Pancreas (tissue), 10 donors: Measurements from ENCODE around the gene NDST1. TPM values are rescaled to one million over a fixed set of nuclear protein-coding genes. Genes with fewer than 3 reads are reported as not detected.

ENCODE experiments used
- ATAC-seq, 4 donors: fragments of 200-7000 bp; cut with Tn5 transposase; one replicate each; pipeline versions ENCODE4 v1.8.0 to v1.9.1; 2020; ENCODE audit warnings: mild to moderate bottlenecking in 4 of 4, moderate library complexity in 4 of 4
- DNase-seq, 6 donors: peaks; one replicate each; pipeline ENCODE4 v3.0.0-alpha.2; 2020
- FAIRE-seq: peaks from 2 replicates; lab custom pipeline; 2012; peaks lifted over from hg19 to GRCh38; lab: Jason Lieb, UNC
- H3K27ac ChIP-seq, 4 donors: fragments of 200-600 bp; sonication (generic); 1 replicate in 3 of 4; 2 replicates in 1 of 4; pipeline versions ENCODE4 v1.5.0 to v1.8.0; 2020
- H3K27me3 ChIP-seq, 4 donors: fragments of 200-600 bp; one replicate each; pipeline ENCODE4 v1.8.0; 2021
- H3K36me3 ChIP-seq, 3 donors: fragments of 200-600 bp; sonication (generic) in 1 of 3; one replicate each; pipeline versions ENCODE4 v1.5.0 to v1.8.0; 2020 to 2021
- H3K4me1 ChIP-seq, 3 donors: fragments of 200-600 bp; one replicate each; pipeline ENCODE4 v1.8.0; 2021
- H3K4me3 ChIP-seq, 4 donors: fragments of 200-600 bp; sonication (generic) in 2 of 4; one replicate each; pipeline versions ENCODE4 v1.5.0 to v1.8.0; 2020 to 2021
- H3K9me3 ChIP-seq, 4 donors: fragments of 200-600 bp; one replicate each; pipeline ENCODE4 v1.8.0; 2021
- CTCF ChIP-seq, 4 donors: fragments of 200-600 bp; sonication (generic) in 3 of 4; IDR thresholded peaks; one replicate each; pipeline versions ENCODE4 v1.5.0 to v1.8.0; 2021; ENCODE audit warnings: antibody characterized with exemption in 4 of 4
- WGBS, 2 donors: extraction: QIAGEN DNeasy Blood & Tissue Kit; methylation state at CpG; one replicate each; pipeline ENCODE4 v1.1.7; 2013; 5-methylcytosine and 5-hydroxymethylcytosine counted together
- intact Hi-C, 3 donors: fragments of 100-400 bp; cut with DNase I; formaldehyde crosslinking; loops; one replicate each; pipeline versions ENCODE4 v1.11.1 to v1.14.2; 2022
- polyA plus RNA-seq, 2 donors: library from polyadenylated mRNA; stranded (reverse); fragments of 200-250 nt; gene quantifications; one replicate each; pipeline ENCODE4 v1.2.3, GENCODE V29; 2013
- total RNA-seq, 6 donors: library from RNA; stranded (reverse); fragmentation: NEBNext Ultra II Directional in 4 of 6; extraction: Animal tissue kit (Norgen Biotek cat#: 25700) in 4 of 6; gene quantifications; one replicate each; pipeline versions ENCODE4 v1.2.1 to v1.2.4, GENCODE V29; 2021 to 2023
- donor health status: healthy with polysubstance abuse.
- donor health status: DM: no; HTN: no; CAD: no; lungs with moderate emphysema.
- donor health status: DM: no; HTN: no; CAD: no.
- donor health status: control.
- donor health status: control.
- donor health status: Bipolar disorder and iron deficiency.
- donor health status: DM: yes; HTN: yes; CAD: no.
- donor health status: DM: no; HTN: no; CAD: no.
- donor health status: DM: no; HTN: no; CAD: no.
- donor health status: DM: yes; HTN: yes; CAD: no.

Gene NDST1
- total and polyA plus RNA-seq, 8 donors = 9.9 to 57.2 (median 39.8) TPM

DNA sequence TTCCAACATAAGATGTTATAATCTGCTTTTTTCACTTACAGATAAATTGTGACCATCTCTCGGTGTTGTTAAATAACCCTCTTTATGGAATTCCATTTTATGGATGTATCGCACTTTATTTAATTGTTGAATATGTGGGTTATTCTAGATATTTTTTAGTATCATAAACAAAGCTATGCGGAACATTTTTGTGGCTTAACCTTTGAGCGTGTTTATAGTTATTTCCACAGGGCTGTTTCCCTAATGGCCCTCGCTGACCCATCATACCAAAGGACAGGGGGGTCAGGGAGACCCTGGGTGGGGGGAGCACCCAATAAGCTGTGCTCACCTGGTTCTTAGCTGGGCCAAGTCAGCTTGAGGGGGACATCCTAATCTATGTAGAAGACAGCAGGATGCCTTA is 65.3 kb downstream of the NDST1 start:
- no peak for TF ChIP-seq CTCF (IDR thresholded peaks at IDR 0.05)

GRCh38 chr5:150573867-150574817 is 66.2 kb downstream of the NDST1 start:
- 86% methylated on average over 18 of the region's 18 CpGs for WGBS, 2 donors
- no peak for DNase-seq
- Histone ChIP-seq H3K4me1 (no peaks in the 10 kb centered on the region), H3K27ac (no peak overlapping the region), H3K9me3 (no peaks in the 10 kb centered on the region), H3K27me3 (no peaks in the 10 kb centered on the region), H3K4me3 (no peak overlapping the region), H3K36me3 (no peaks in the 10 kb centered on the region)
- intact Hi-C loops = no loop called here
- TF ChIP-seq CTCF (IDR thresholded peaks at IDR 0.05) = no peak
- ATAC-seq = no peak
- no peak for FAIRE-seq

More for the DNA sequence above, 65.3 kb downstream of the NDST1 start:
- DNase-seq (no peak), FAIRE-seq (no peak), ATAC-seq (no peak)
- H3K27me3 ChIP-seq = no peaks in the 10 kb centered on the region
- 90 to 94% methylated on average over 5 of the region's 5 CpGs for WGBS, 2 donors
- H3K36me3 ChIP-seq = no peaks in the 10 kb centered on the region
- intact Hi-C loops = no loop called here
- no peak overlapping the region for H3K27ac ChIP-seq
- H3K9me3 ChIP-seq = no peaks in the 10 kb centered on the region
- no peak overlapping the region for H3K4me3 ChIP-seq
- H3K4me1 ChIP-seq = no peaks in the 10 kb centered on the region

GRCh38 chr5:150574818-150575547 is 67.1 kb downstream of the NDST1 start:
- no peak for DNase-seq
- no peaks in the 10 kb centered on the region for H3K4me1 ChIP-seq
- no peak for FAIRE-seq

GRCh38 chr5:150575745-150576448 is 68.0 kb downstream of the NDST1 start:
- Histone ChIP-seq H3K4me3 (no peak overlapping the region), H3K27ac (no peak overlapping the region), H3K27me3 (no peaks in the 10 kb centered on the region), H3K4me1 (no peaks in the 10 kb centered on the region), H3K36me3 (no peaks in the 10 kb centered on the region), H3K9me3 (no peaks in the 10 kb centered on the region)
- TF ChIP-seq CTCF (IDR thresholded peaks at IDR 0.05) = no peak
- intact Hi-C loops = no loop called here
- no peak for DNase-seq
- ATAC-seq = no peak
- no peak for FAIRE-seq
- 87 to 88% methylated on average over 10 to 11 of the region's 11 CpGs for WGBS, 2 donors

More at GRCh38 chr5:150574818-150575547, 67.1 kb downstream of the NDST1 start:
- no peak for ATAC-seq
- intact Hi-C loops = no loop called here
- no peaks in the 10 kb centered on the region for H3K27me3 ChIP-seq
- TF ChIP-seq CTCF (IDR thresholded peaks at IDR 0.05) = no peak
- 90 to 97% methylated on average over 15 of the region's 15 CpGs for WGBS, 2 donors
- H3K9me3 ChIP-seq = no peaks in the 10 kb centered on the region
- H3K27ac ChIP-seq = no peak overlapping the region
- no peak overlapping the region for H3K4me3 ChIP-seq
- no peaks in the 10 kb centered on the region for H3K36me3 ChIP-seq
